ENCODE measurements around the gene TATDN2. TPM values are rescaled to one million over a fixed set of nuclear protein-coding genes. Genes with fewer than 3 reads are reported as not detected.

Gene TATDN2
- total and polyA plus RNA-seq, 7 donors = 9.6 to 22.7 (median 18.8) TPM

GRCh38 chr3:10280571-10280970 is 32.3 kb downstream of the TATDN2 start:
- no peak overlapping the region for H3K27ac ChIP-seq
- peaks cover 13 to 89% of the 10 kb centered on the region in 2 donors for H3K36me3 ChIP-seq (ENCODE audit: insufficient read depth in 1 of 2, low read depth in 1 of 2)
- no peak overlapping the region for H3K4me3 ChIP-seq
- no peak for DNase-seq
- no peaks in the 10 kb centered on the region for H3K4me1 ChIP-seq
- no peak for ATAC-seq
- intact Hi-C loops (cut with DNase I) = no loop called here
- no peaks in the 10 kb centered on the region for H3K9me3 ChIP-seq
- H3K27me3 ChIP-seq (ENCODE audit: insufficient read depth in 3 of 3, low read length in 2 of 3) = no peaks in the 10 kb centered on the region
- TF ChIP-seq, protein P1, sequence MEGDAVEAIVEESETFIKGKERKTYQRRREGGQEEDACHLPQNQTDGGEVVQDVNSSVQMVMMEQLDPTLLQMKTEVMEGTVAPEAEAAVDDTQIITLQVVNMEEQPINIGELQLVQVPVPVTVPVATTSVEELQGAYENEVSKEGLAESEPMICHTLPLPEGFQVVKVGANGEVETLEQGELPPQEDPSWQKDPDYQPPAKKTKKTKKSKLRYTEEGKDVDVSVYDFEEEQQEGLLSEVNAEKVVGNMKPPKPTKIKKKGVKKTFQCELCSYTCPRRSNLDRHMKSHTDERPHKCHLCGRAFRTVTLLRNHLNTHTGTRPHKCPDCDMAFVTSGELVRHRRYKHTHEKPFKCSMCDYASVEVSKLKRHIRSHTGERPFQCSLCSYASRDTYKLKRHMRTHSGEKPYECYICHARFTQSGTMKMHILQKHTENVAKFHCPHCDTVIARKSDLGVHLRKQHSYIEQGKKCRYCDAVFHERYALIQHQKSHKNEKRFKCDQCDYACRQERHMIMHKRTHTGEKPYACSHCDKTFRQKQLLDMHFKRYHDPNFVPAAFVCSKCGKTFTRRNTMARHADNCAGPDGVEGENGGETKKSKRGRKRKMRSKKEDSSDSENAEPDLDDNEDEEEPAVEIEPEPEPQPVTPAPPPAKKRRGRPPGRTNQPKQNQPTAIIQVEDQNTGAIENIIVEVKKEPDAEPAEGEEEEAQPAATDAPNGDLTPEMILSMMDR (IDR thresholded peaks at IDR 0.05) = no peak
- 85 to 90% (median 85%) methylated on average over 6 of the region's 6 CpGs for WGBS, 3 donors

GRCh38 chr3:10281951-10282350 is 33.7 kb downstream of the TATDN2 start:
- 82 to 84% (median 83%) methylated on average over 5 of the region's 5 CpGs for WGBS, 3 donors
- Histone ChIP-seq H3K4me3 (no peak overlapping the region), H3K36me3 (ENCODE audit: insufficient read depth in 1 of 2, low read depth in 1 of 2) (peaks cover 13 to 91% of the 10 kb centered on the region in 2 donors), H3K27ac (no peak overlapping the region), H3K27me3 (ENCODE audit: insufficient read depth in 3 of 3, low read length in 2 of 3) (no peaks in the 10 kb centered on the region), H3K4me1 (no peaks in the 10 kb centered on the region), H3K9me3 (no peaks in the 10 kb centered on the region)
- no peak for DNase-seq
- intact Hi-C loops (cut with DNase I) = no loop called here
- TF ChIP-seq, protein P1 (IDR thresholded peaks at IDR 0.05) = no peak
- ATAC-seq = no peak

DNA sequence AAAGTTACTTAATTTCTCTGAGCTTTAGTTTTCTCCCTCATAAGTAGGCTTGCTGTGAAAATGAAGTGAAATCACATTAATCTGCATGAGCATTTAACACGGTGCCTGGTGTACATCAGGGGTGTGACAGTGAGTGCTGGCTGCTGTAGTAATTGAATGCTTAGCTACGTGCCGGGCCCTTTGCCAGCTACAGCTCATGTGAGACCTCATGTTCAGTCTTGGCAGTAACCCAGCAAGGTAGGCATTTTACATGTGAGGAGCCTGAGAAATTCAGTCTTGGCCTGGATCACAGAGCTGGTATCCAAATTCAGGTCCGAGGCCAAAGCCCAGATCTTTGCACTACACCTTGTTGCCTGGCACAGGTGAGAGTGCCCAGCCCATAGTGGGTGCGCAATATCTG is 35.4 kb downstream of the TATDN2 start:
- Histone ChIP-seq H3K27me3 (ENCODE audit: insufficient read depth in 3 of 3, low read length in 2 of 3) (no peaks in the 10 kb centered on the region), H3K9me3 (no peaks in the 10 kb centered on the region), H3K36me3 (ENCODE audit: insufficient read depth in 1 of 2, low read depth in 1 of 2) (peaks cover 13 to 91% of the 10 kb centered on the region in 2 donors), H3K4me3 (no peak overlapping the region), H3K27ac (no peak overlapping the region), H3K4me1 (no peaks in the 10 kb centered on the region)
- intact Hi-C loops (cut with DNase I) = no loop called here
- no peak for DNase-seq
- TF ChIP-seq, protein P1 (IDR thresholded peaks at IDR 0.05) = no peak
- 62 to 81% (median 73%) methylated on average over 5 of the region's 5 CpGs for WGBS, 3 donors
- ATAC-seq = no peak

GRCh38 chr3:10284496-10284895 is 36.2 kb downstream of the TATDN2 start:
- ATAC-seq (no peak), DNase-seq (no peak)
- intact Hi-C loops (cut with DNase I) = no loop called here
- peaks cover 9 to 91% of the 10 kb centered on the region in 2 donors for H3K36me3 ChIP-seq (ENCODE audit: insufficient read depth in 1 of 2, low read depth in 1 of 2)
- TF ChIP-seq, protein P1 (IDR thresholded peaks at IDR 0.05) = no peak
- H3K27me3 ChIP-seq (ENCODE audit: insufficient read depth in 3 of 3, low read length in 2 of 3) = no peaks in the 10 kb centered on the region
- no peaks in the 10 kb centered on the region for H3K9me3 ChIP-seq
- H3K27ac ChIP-seq = no peak overlapping the region
- 84 to 88% (median 88%) methylated on average over 9 of the region's 9 CpGs for WGBS, 3 donors
- no peak overlapping the region for H3K4me3 ChIP-seq
- H3K4me1 ChIP-seq = no peaks in the 10 kb centered on the region

Measured in psoas muscle (tissue), 8 donors.